ENCODE measurements around the gene KHDRBS2.
"Not testable (repeated sequence)": the region's sequence is repeated elsewhere in the genome, so short reads cannot be mapped to it uniquely, and the experiment has no call there.

Gene KHDRBS2

GRCh38 chr6:61835237-61835636 is 450.8 kb downstream of the KHDRBS2 start:
- no peak for DNase-seq

- DNase-seq: no peak
These were observed 452.8 kb downstream of the KHDRBS2 start for GRCh38 chr6:61833176-61833755.

- no peak for DNase-seq
These were observed 468.3 kb downstream of the KHDRBS2 start for GRCh38 chr6:61817716-61818115.

- DNase-seq: no peak
These were observed 476.0 kb downstream of the KHDRBS2 start for GRCh38 chr6:61810047-61810446.

- DNase-seq: peak; percentile 59
These were observed 476.9 kb downstream of the KHDRBS2 start for GRCh38 chr6:61809004-61809595.

- no peak for DNase-seq
These were observed 498.0 kb downstream of the KHDRBS2 start for GRCh38 chr6:61787998-61788397.

GRCh38 chr6:61769446-61769845 is 516.6 kb downstream of the KHDRBS2 start:
- not testable (repeated sequence) for DNase-seq

- DNase-seq: no peak
These were observed 530.3 kb downstream of the KHDRBS2 start for GRCh38 chr6:61755739-61756138.

- no peak for DNase-seq
These were observed 534.0 kb downstream of the KHDRBS2 start for GRCh38 chr6:61751986-61752385.

GRCh38 chr6:61745994-61746393 is 540.0 kb downstream of the KHDRBS2 start:
- DNase-seq: no peak

- DNase-seq: no peak
These were observed 574.2 kb downstream of the KHDRBS2 start for GRCh38 chr6:61711849-61712248.

- DNase-seq: no peak
These were observed 597.9 kb downstream of the KHDRBS2 start for GRCh38 chr6:61688165-61688564.

- DNase-seq: no peak
These were observed 603.5 kb downstream of the KHDRBS2 start for GRCh38 chr6:61682562-61682961.

- DNase-seq: no peak
These were observed 606.4 kb downstream of the KHDRBS2 start for GRCh38 chr6:61679625-61680024.

GRCh38 chr6:61675734-61676133 is 610.3 kb downstream of the KHDRBS2 start:
- no peak for DNase-seq

GRCh38 chr6:61649845-61650244 is 636.2 kb downstream of the KHDRBS2 start:
- DNase-seq: no peak

GRCh38 chr6:61640463-61640862 is 645.6 kb downstream of the KHDRBS2 start:
- DNase-seq: no peak

Measured in NCI-H1105 treated with DMSO at 0.1 percent for 48 hours (cell line).